ENCODE data around the gene ARHGAP1.
"Not testable (repeated sequence)": the region's sequence is repeated elsewhere in the genome, so short reads cannot be mapped to it uniquely, and the experiment has no call there.

- TF ChIP-seq CTCF, POLR2A (IDR thresholded peaks at IDR 0.05): not testable (repeated sequence)
Measured at GRCh38 chr11:46709351-46709750, 8.9 kb upstream of the ARHGAP1 start.

Measured in right lobe of liver (tissue), 4 donors.